H9 (cell line): ENCODE results near the gene CTPS1. TPM values are rescaled to one million over a fixed set of nuclear protein-coding genes. Genes with fewer than 3 reads are reported as not detected.

ENCODE experiments used
- DNase-seq: peaks from one replicate; pipeline ENCODE4 v3.0.0-alpha.2; 2017
- H2AFZ ChIP-seq: one replicate; pipeline ENCODE4 v1.6.1; 2013; ENCODE audit warnings: mild to moderate bottlenecking, low read length, control low read depth, moderate library complexity
- H2AK5ac ChIP-seq: 2 replicates; pipeline ENCODE4 v1.6.1; 2013; ENCODE audit warnings: low read length, control low read depth, mixed read lengths; ENCODE audit not compliant: insufficient read length
- H2BK120ac ChIP-seq: one replicate; pipeline ENCODE4 v1.6.1; 2013; ENCODE audit warnings: low read depth, mild to moderate bottlenecking, low read length, control low read depth, inconsistent platforms; ENCODE audit not compliant: poor library complexity, severe bottlenecking
- H2BK12ac ChIP-seq: 2 replicates; pipeline ENCODE4 v1.6.1; 2013; ENCODE audit warnings: low read length, control low read depth, mixed read lengths, low read depth; ENCODE audit not compliant: insufficient read length
- H2BK15ac ChIP-seq: 2 replicates; pipeline ENCODE4 v1.6.1; 2013; ENCODE audit warnings: low read depth, low read length, control low read depth
- H2BK20ac ChIP-seq: one replicate; pipeline ENCODE4 v1.6.1; 2013; ENCODE audit warnings: low read depth, mild to moderate bottlenecking, low read length, control low read depth, inconsistent platforms; ENCODE audit not compliant: poor library complexity, severe bottlenecking
- H2BK5ac ChIP-seq: 2 replicates; pipeline ENCODE4 v1.6.1; 2013; ENCODE audit warnings: low read length, control low read depth, mixed read lengths; ENCODE audit not compliant: insufficient read length
- H3K14ac ChIP-seq: 2 replicates; pipeline ENCODE4 v1.6.1; 2013; ENCODE audit warnings: low read length, control low read depth; ENCODE audit not compliant: insufficient read depth
- H3K18ac ChIP-seq: 2 replicates; pipeline ENCODE4 v1.6.1; 2013; ENCODE audit warnings: low read depth, mild to moderate bottlenecking, mixed read lengths, low read length, control low read depth; ENCODE audit not compliant: insufficient read length
- H3K23ac ChIP-seq: 2 replicates; pipeline ENCODE4 v1.6.1; 2013; ENCODE audit warnings: low read length, control low read depth, mixed read lengths, low read depth; ENCODE audit not compliant: insufficient read length
- H3K23me2 ChIP-seq: 2 replicates; pipeline ENCODE4 v1.6.1; 2013; ENCODE audit warnings: low read depth, mild to moderate bottlenecking, mixed read lengths, low read length, control low read depth; ENCODE audit not compliant: insufficient read length, poor library complexity, severe bottlenecking
- H3K27ac ChIP-seq: 2 replicates; pipeline ENCODE4 v1.5.1; 2013; ENCODE audit warnings: low read length, control low read depth, mixed read lengths, low read depth; ENCODE audit not compliant: insufficient read length
- H3K27me3 ChIP-seq: 2 replicates; pipeline ENCODE4 v1.6.1; 2013; ENCODE audit warnings: low read length, control low read depth, inconsistent platforms; ENCODE audit not compliant: insufficient read depth
- H3K4ac ChIP-seq: 2 replicates; pipeline ENCODE4 v1.6.1; 2013; ENCODE audit warnings: low read depth, mild to moderate bottlenecking, control low read depth, inconsistent platforms, low read length, moderate library complexity
- H3K4me1 ChIP-seq: 2 replicates; pipeline ENCODE4 v1.6.1; 2013; ENCODE audit warnings: low read length, control low read depth, inconsistent platforms; ENCODE audit not compliant: insufficient read depth
- H3K4me2 ChIP-seq: 2 replicates; pipeline ENCODE4 v1.6.1; 2013; ENCODE audit warnings: low read length, control low read depth, mixed read lengths; ENCODE audit not compliant: insufficient read length, insufficient read depth
- H3K56ac ChIP-seq: 2 replicates; pipeline ENCODE4 v1.6.1; 2013; ENCODE audit warnings: low read depth, mild to moderate bottlenecking, mixed read lengths, low read length, control low read depth; ENCODE audit not compliant: insufficient read length
- H3K79me1 ChIP-seq: 2 replicates; pipeline ENCODE4 v1.6.1; 2013; ENCODE audit warnings: low read depth, mild to moderate bottlenecking, moderate library complexity, low read length, control low read depth, inconsistent platforms; ENCODE audit not compliant: insufficient read depth, poor library complexity, severe bottlenecking
- H3K79me2 ChIP-seq: 2 replicates; pipeline ENCODE4 v1.6.1; 2013; ENCODE audit warnings: low read length, control low read depth, inconsistent platforms; ENCODE audit not compliant: insufficient read depth
- H3K9ac ChIP-seq: 2 replicates; pipeline ENCODE4 v1.6.1; 2013; ENCODE audit warnings: low read length, control low read depth, mixed read lengths; ENCODE audit not compliant: insufficient read length; ENCODE audit errors: extremely low read depth
- H3K9me3 ChIP-seq: one replicate; pipeline ENCODE4 v1.6.1; 2013; ENCODE audit warnings: low read depth, low read length, inconsistent platforms; ENCODE audit not compliant: control insufficient read depth
- H3T11ph ChIP-seq: one replicate; pipeline ENCODE4 v1.6.1; 2013; ENCODE audit warnings: mild to moderate bottlenecking, low read length, control low read depth, inconsistent platforms
- H4K20me1 ChIP-seq: one replicate; pipeline ENCODE4 v1.6.1; 2013; ENCODE audit not compliant: control insufficient read depth, insufficient read length, insufficient read depth
- H4K5ac ChIP-seq: 2 replicates; pipeline ENCODE4 v1.6.1; 2013; ENCODE audit warnings: low read depth, mild to moderate bottlenecking, mixed read lengths, low read length, control low read depth; ENCODE audit not compliant: insufficient read length
- H4K8ac ChIP-seq: replicated peaks from 2 replicates; pipeline ENCODE4 v1.6.1; 2013; ENCODE audit warnings: low read length, control low read depth, mixed read lengths, low read depth; ENCODE audit not compliant: insufficient read length
- H4K91ac ChIP-seq: 2 replicates; pipeline ENCODE4 v1.6.1; 2013; ENCODE audit warnings: low read depth, mild to moderate bottlenecking, moderate library complexity, mixed read lengths, low read length, control low read depth; ENCODE audit not compliant: insufficient read length
- H3K27ac Mint-ChIP-seq, 3 experiments: 2 replicates in 2 of 3; 3 replicates in 1 of 3; pipeline ENCODE4 v1.8.0; 2020 to 2021; ENCODE audit warnings: mixed read lengths in 3 of 3, mild to moderate bottlenecking in 1 of 3, moderate library complexity in 1 of 3
- H3K27me3 Mint-ChIP-seq: 2 replicates; pipeline ENCODE4 v1.8.0; 2021; ENCODE audit warnings: low read depth, mild to moderate bottlenecking, moderate library complexity, mixed read lengths
- H3K36me3 Mint-ChIP-seq, 3 experiments: 2 replicates in 2 of 3; 3 replicates in 1 of 3; pipeline ENCODE4 v1.8.0; 2020 to 2021; ENCODE audit warnings: low read depth in 3 of 3, mixed read lengths in 3 of 3; ENCODE audit not compliant: insufficient read depth in 1 of 3
- H3K4me1 Mint-ChIP-seq, 2 experiments: 2 replicates each; pipeline ENCODE4 v1.8.0; 2020; ENCODE audit warnings: mixed read lengths in 2 of 2
- H3K4me3 Mint-ChIP-seq, 2 experiments: 2 replicates in 1 of 2; 3 replicates in 1 of 2; pipeline ENCODE4 v1.8.0; 2020 to 2021; ENCODE audit warnings: mild to moderate bottlenecking in 2 of 2, mixed read lengths in 2 of 2, moderate library complexity in 1 of 2
- H3K9me3 Mint-ChIP-seq, 2 experiments: 2 replicates in 1 of 2; 3 replicates in 1 of 2; pipeline ENCODE4 v1.8.0; 2020; ENCODE audit warnings: mild to moderate bottlenecking in 2 of 2, mixed read lengths in 2 of 2, moderate library complexity in 1 of 2
- WGBS: extraction: QIAGEN DNeasy Blood & Tissue Kit; methylation state at CpG from one replicate; pipeline ENCODE4 v1.1.7; 2013; ENCODE audit warnings: missing lambda C conversion rate, low lambda C conversion rate, mixed read lengths; ENCODE audit not compliant: insufficient read length; ENCODE audit errors: extremely low coverage; 5-methylcytosine and 5-hydroxymethylcytosine counted together
- total RNA-seq: library from RNA; stranded (reverse); gene quantifications from 2 replicates; pipeline ENCODE4 v1.2.1, GENCODE V29; 2021
- TF ChIP-seq, protein P1 (sequence below): fragments of 200-600 bp; sonication (generic); conservative IDR thresholded peaks from 3 replicates; pipeline ENCODE4 v1.8.0; 2021; ENCODE audit warnings: antibody characterized with exemption, mild to moderate bottlenecking

CTPS1 gene
- total RNA-seq, 1 experiment from 2014 or later: 105 TPM

DNA sequence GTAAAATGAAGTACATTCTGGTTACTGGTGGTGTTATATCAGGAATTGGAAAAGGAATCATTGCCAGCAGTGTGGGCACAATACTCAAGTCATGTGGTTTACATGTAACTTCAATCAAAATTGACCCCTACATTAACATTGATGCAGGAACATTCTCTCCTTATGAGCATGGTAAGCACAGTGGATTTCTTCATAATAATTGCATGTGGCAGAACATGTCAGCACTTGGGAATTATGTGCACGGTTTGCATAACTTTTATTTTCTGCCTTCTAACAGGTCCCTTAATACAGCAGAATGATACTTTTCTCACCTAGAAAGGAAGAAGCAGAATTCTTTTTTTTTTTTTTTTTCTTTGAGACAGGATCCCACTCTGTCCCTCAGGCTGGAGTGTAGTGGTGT lies 3.8 kb downstream of the CTPS1 start:
- H3K27me3 Mint-ChIP-seq: no peaks in the 10 kb centered on the region
- no peak overlapping the region for H3K4me3 Mint-ChIP-seq
- Histone ChIP-seq H4K8ac (no peak overlapping the region), H3K4me1 (peaks cover 6% of the 10 kb centered on the region), H3K27me3 (no peaks in the 10 kb centered on the region), H3K9me3 (no peaks in the 10 kb centered on the region), H4K5ac (no peak overlapping the region), H3K18ac (no peak overlapping the region), H2BK20ac (no peak overlapping the region), H4K20me1 (no peaks in the 10 kb centered on the region), H3K56ac (no peak overlapping the region), H2AK5ac (no peak overlapping the region), H2BK15ac (no peak overlapping the region), H2BK5ac (no peak overlapping the region), H2AFZ (no peak overlapping the region), H3K14ac (no peak overlapping the region), H3K4ac (no peak overlapping the region), H4K91ac (no peak overlapping the region), H3K9ac (no peak overlapping the region), H3K79me1 (no peaks in the 10 kb centered on the region), H3K4me2 (no peak overlapping the region), H2BK120ac (no peak overlapping the region), H3T11ph (no peak overlapping the region), H3K27ac (no peak overlapping the region), H3K23me2 (peaks cover 7% of the 10 kb centered on the region), H2BK12ac (no peak overlapping the region), H3K79me2 (peaks cover 20% of the 10 kb centered on the region; the same call in 1 of the 2 replicates), H3K23ac (no peak overlapping the region)
- peaks cover 18 to 22% of the 10 kb centered on the region in 2 experiments for H3K4me1 Mint-ChIP-seq
- no peak overlapping the region for H3K27ac Mint-ChIP-seq
- DNase-seq: no peak
- peaks cover 36 to 57% (median 53%) of the 10 kb centered on the region in 3 experiments; a peak in 6 of 7 replicates for H3K36me3 Mint-ChIP-seq
- no CpG with 5 or more reads among the region's 1 CpG for WGBS
- TF ChIP-seq, protein P1, sequence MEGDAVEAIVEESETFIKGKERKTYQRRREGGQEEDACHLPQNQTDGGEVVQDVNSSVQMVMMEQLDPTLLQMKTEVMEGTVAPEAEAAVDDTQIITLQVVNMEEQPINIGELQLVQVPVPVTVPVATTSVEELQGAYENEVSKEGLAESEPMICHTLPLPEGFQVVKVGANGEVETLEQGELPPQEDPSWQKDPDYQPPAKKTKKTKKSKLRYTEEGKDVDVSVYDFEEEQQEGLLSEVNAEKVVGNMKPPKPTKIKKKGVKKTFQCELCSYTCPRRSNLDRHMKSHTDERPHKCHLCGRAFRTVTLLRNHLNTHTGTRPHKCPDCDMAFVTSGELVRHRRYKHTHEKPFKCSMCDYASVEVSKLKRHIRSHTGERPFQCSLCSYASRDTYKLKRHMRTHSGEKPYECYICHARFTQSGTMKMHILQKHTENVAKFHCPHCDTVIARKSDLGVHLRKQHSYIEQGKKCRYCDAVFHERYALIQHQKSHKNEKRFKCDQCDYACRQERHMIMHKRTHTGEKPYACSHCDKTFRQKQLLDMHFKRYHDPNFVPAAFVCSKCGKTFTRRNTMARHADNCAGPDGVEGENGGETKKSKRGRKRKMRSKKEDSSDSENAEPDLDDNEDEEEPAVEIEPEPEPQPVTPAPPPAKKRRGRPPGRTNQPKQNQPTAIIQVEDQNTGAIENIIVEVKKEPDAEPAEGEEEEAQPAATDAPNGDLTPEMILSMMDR: no peak
- H3K9me3 Mint-ChIP-seq: no peaks in the 10 kb centered on the region
